ENCODE measurements around the gene KCTD3. TPM values are rescaled to one million over a fixed set of nuclear protein-coding genes. Genes with fewer than 3 reads are reported as not detected.

KCTD3 gene
- total and polyA plus RNA-seq, 2 of the 13 experiments (the other 11 are each of a cell fraction or from before 2014, with no cell fraction given): 49.8 to 68.1 TPM

- no peak for TF ChIP-seq ZNF276 (CRISPR knock-in tag; IDR thresholded peaks at IDR 0.05; ENCODE audit: low read depth)
- no peak; the same call in 1 of the 2 replicates for TF ChIP-seq ZNF691 (CRISPR knock-in tag; IDR thresholded peaks at IDR 0.05; ENCODE audit: borderline replicate concordance, low read depth)
- TF ChIP-seq AKNA (CRISPR knock-in tag; IDR thresholded peaks at IDR 0.05; ENCODE audit: borderline replicate concordance): no peak
- peak; percentile 53; the same call in 1 of the 2 replicates for TF ChIP-seq MIER2 (CRISPR knock-in tag; IDR thresholded peaks at IDR 0.05)
- TF ChIP-seq MIER3 (CRISPR knock-in tag; IDR thresholded peaks at IDR 0.05; ENCODE audit: borderline replicate concordance): no peak
- no peak for TF ChIP-seq NFYB (CRISPR knock-in tag; IDR thresholded peaks at IDR 0.05)
- TF ChIP-seq TRAFD1 (CRISPR knock-in tag; IDR thresholded peaks at IDR 0.05; ENCODE audit: borderline replicate concordance): no peak
- no peak for TF ChIP-seq FOXO4 (CRISPR knock-in tag; conservative IDR thresholded peaks at IDR 0.05)
- TF ChIP-seq ZNF331 (CRISPR knock-in tag; IDR thresholded peaks at IDR 0.05): peak; percentile 64
- TF ChIP-seq ZSCAN25 (CRISPR knock-in tag; IDR thresholded peaks at IDR 0.05): no peak; the same call in 1 of the 2 replicates
- TF ChIP-seq CHD4 (IDR thresholded peaks at IDR 0.05; ENCODE audit: borderline replicate concordance, low read length): no peak
- no peak for TF ChIP-seq GLMP (CRISPR knock-in tag; IDR thresholded peaks at IDR 0.05; ENCODE audit: borderline replicate concordance)
- TF ChIP-seq CEBPB (IDR thresholded peaks at IDR 0.05; ENCODE audit: borderline replicate concordance, low read depth, low read length): no peak
- peak; percentile 41; the same call in 1 of the 2 replicates for TF ChIP-seq ISL2 (CRISPR knock-in tag; IDR thresholded peaks at IDR 0.05)
- TF ChIP-seq REXO4 (CRISPR knock-in tag; IDR thresholded peaks at IDR 0.05; ENCODE audit: borderline replicate concordance): no peak
These were observed at the start of gene KCTD3 (continued) for GRCh38 chr1:215566556-215567490.

Measured in HepG2 (cell line).